Motor neuron (in vitro differentiated cells): ENCODE measurements around the gene EIF5. TPM values are rescaled to one million over a fixed set of nuclear protein-coding genes. Genes with fewer than 3 reads are reported as not detected.

Experiments
- ATAC-seq, 8 experiments: fragments of 200-7000 bp; cut with Tn5 transposase; replicated peaks in 6 of 8; 2 replicates each; pipeline ENCODE4 v1.8.0; 2021; ENCODE audit warnings: mild to moderate bottlenecking in 8 of 8, moderate library complexity in 8 of 8
- H3K27ac ChIP-seq, 2 donors: fragments of 250-450 bp; sonication (Bioruptor Pico); 2 replicates each; pipeline ENCODE4 v1.9.0; 2021; ENCODE audit warnings: antibody characterized with exemption in 2 of 2, mild to moderate bottlenecking in 2 of 2, moderate library complexity in 1 of 2
- H3K4me1 ChIP-seq, 2 donors: fragments of 250-450 bp; sonication (Bioruptor Pico); replicated peaks in 1 of 2; 2 replicates each; pipeline ENCODE4 v1.6.1; 2021; ENCODE audit warnings: antibody characterized with exemption in 2 of 2, mild to moderate bottlenecking in 2 of 2, moderate library complexity in 1 of 2
- H3K4me3 ChIP-seq, 5 donors: fragments of 250-450 bp; sonication (Bioruptor Pico); 2 replicates each; pipeline ENCODE4 v1.9.0; 2021; ENCODE audit warnings: antibody characterized with exemption in 5 of 5, mild to moderate bottlenecking in 5 of 5, moderate library complexity in 4 of 5
- WGBS, 10 experiments: fragments of 450-650 bp; shearing (Covaris generic); methylation state at CpG; one replicate each; pipeline ENCODE4 v1.0.0; 2022; 5-methylcytosine and 5-hydroxymethylcytosine counted together
- in situ Hi-C, 9 experiments: fragments of 400-800 bp; cut with MboI; loops; one replicate each; pipeline ENCODE4 v1.15.0; 2021; ENCODE audit warnings: low sequenced_read_pairs in 9 of 9, low pct_unique_long_range_greater_than_20kb in 2 of 9; ENCODE audit not compliant: unreplicated experiment in 9 of 9
- total RNA-seq, 8 experiments: library from RNA; unstranded; fragments of 300-600 nt; gene quantifications; 2 replicates each; pipeline versions ENCODE4 v1.2.3 to v1.2.4, GENCODE V29; 2022

Gene EIF5
- total RNA-seq, 8 experiments from 2014 or later = 86.5 to 192 (median 139) TPM

DNA sequence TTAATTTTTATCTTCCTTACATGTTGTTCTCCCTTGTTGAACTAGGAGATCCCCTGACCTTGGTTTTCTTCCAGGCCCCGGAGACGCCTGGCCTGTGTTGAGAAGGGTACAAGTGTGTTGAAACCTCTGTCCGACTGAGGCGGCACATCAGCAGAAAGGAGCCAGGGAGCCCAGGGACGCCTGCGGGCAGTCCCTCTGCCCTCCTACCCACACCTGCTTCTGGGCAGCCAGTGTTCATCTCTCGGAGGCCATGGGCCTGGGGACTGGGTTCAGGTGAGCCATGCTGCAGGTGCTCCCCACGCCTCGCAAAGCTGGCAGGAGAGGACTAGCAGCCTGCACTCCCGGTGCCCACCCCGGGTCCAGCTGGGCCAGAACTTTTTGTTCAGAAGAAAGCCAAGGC, 39.9 kb upstream of the EIF5 start:
- 72 to 100% (median 86%) methylated on average over 2 to 5 of the region's 11 CpGs; no CpG with 5 or more reads in 6 of the 10 experiments for WGBS, 10 experiments
- Histone ChIP-seq H3K4me1 (no peaks in the 10 kb centered on the region), H3K4me3 (no peak overlapping the region), H3K27ac (no peak overlapping the region)
- ATAC-seq = no peak
- in situ Hi-C loops = loop anchor here in 5 of 9 experiments (25.0 kb wide), 1 partner anchor 207 kb away; the partner anchor contains the start of genes EXOC3L4 (in 5 of the 5) and LBHD2 (in 5 of the 5)

GRCh38 chr14:103296007-103296406, 38.0 kb upstream of the EIF5 start:
- no peak overlapping the region for H3K27ac ChIP-seq
- peak in 2 of 8 experiments; percentile 72 to 75 for ATAC-seq
- no peaks in the 10 kb centered on the region for H3K4me1 ChIP-seq
- H3K4me3 ChIP-seq = no peak overlapping the region
- in situ Hi-C loops = loop anchor here in 5 of 9 experiments (25.0 kb wide), 1 partner anchor 209 kb away; the partner anchor contains the start of genes EXOC3L4 (in 5 of the 5) and LBHD2 (in 5 of the 5)

GRCh38 chr14:103296987-103297386, 37.0 kb upstream of the EIF5 start:
- in situ Hi-C loops = loop anchor here in 5 of 9 experiments (25.0 kb wide), 1 partner anchor 210 kb away; the partner anchor contains the start of genes EXOC3L4 (in 5 of the 5) and LBHD2 (in 5 of the 5)
- peak in 1 of 8 experiments; percentile 25 for ATAC-seq
- 35 to 80% (median 70%) methylated on average over 1 to 11 of the region's 12 CpGs; no CpG with 5 or more reads in 3 of the 10 experiments for WGBS, 10 experiments
- Histone ChIP-seq H3K4me1 (no peaks in the 10 kb centered on the region), H3K27ac (no peak overlapping the region), H3K4me3 (no peak overlapping the region)

DNA sequence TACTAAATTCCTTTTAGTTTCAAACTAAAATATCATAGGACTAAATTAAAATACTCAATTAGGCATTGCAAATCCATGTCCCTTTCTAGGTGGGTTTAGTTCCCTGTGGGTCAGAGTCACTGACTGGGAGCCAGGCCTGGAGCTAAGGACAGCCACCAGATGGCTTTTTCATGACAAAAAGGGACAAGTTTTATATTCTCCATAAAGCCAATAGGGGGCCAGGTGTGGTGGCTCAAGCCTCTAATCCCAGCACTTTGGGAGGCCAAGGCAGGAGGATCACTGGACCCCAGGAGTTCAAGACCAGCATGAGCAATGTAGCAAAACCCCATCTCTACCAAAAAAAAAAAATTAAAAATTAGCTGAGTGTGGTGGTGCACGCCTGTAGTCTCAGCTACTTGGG, 35.4 kb upstream of the EIF5 start:
- no peak overlapping the region for H3K4me3 ChIP-seq
- ATAC-seq = no peak
- no peak overlapping the region for H3K27ac ChIP-seq
- no peaks in the 10 kb centered on the region for H3K4me1 ChIP-seq
- in situ Hi-C loops = loop anchor here in 5 of 9 experiments (25.0 kb wide), 1 partner anchor 211 kb away; the partner anchor contains the start of genes EXOC3L4 (in 5 of the 5) and LBHD2 (in 5 of the 5)
- WGBS, 10 experiments = 71 to 89% methylated on average over 1 of the region's 1 CpG; no CpG with 5 or more reads in 8 of the 10 experiments

GRCh38 chr14:103301512-103302354, 32.3 kb upstream of the EIF5 start:
- ATAC-seq = no peak
- H3K27ac ChIP-seq = no peak overlapping the region
- no peak overlapping the region for H3K4me3 ChIP-seq
- no peaks in the 10 kb centered on the region for H3K4me1 ChIP-seq
- 60 to 100% (median 88%) methylated on average over 1 to 4 of the region's 11 CpGs; no CpG with 5 or more reads in 1 of the 10 experiments for WGBS, 10 experiments
- in situ Hi-C loops = no loop called here

GRCh38 chr14:103302966-103303365, 31.1 kb upstream of the EIF5 start:
- Histone ChIP-seq H3K4me1 (no peaks in the 10 kb centered on the region), H3K4me3 (no peak overlapping the region), H3K27ac (no peak overlapping the region)
- 29 to 100% (median 82%) methylated on average over 1 of the region's 1 CpG for WGBS, 10 experiments
- in situ Hi-C loops = no loop called here
- no peak for ATAC-seq

DNA sequence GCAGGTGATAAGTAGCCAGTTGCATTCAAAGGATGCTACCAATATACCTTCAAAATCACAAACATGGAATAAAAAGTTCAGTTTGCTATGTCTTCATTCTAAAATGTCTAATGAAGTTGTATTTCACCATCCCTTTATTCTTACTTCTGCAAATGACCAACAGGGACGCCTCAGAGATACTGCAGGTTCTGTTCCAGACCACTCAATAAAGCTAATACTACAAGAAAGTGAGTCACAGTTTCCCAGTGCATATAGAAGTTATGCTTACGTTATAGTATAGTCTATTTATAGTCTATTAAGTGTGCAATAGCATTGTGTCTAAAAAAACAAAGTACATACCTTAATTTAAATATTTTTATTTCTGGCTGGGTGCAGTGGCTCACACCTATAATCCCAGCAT, 29.3 kb upstream of the EIF5 start:
- ATAC-seq = no peak
- 0 to 80% (median 40%) methylated on average over 1 to 2 of the region's 2 CpGs; no CpG with 5 or more reads in 1 of the 10 experiments for whole genome bisulfite sequencing, 10 experiments
- H3K27ac ChIP-seq = no peak overlapping the region
- H3K4me3 ChIP-seq = no peak overlapping the region
- in situ Hi-C loops = no loop called here
- H3K4me1 ChIP-seq = no peaks in the 10 kb centered on the region

- Histone ChIP-seq H3K27ac (no peak overlapping the region), H3K4me3 (no peak overlapping the region), H3K4me1 (no peaks in the 10 kb centered on the region)
- ATAC-seq = peak in 1 of 8 experiments; percentile 61
- in situ Hi-C loops = no loop called here
- WGBS, 10 experiments = 50 to 100% (median 66%) methylated on average over 2 to 5 of the region's 10 CpGs; no CpG with 5 or more reads in 7 of the 10 experiments
These were observed 25.1 kb upstream of the EIF5 start for GRCh38 chr14:103308717-103309616.

GRCh38 chr14:103310576-103311095, 23.4 kb upstream of the EIF5 start:
- H3K4me1 ChIP-seq = no peaks in the 10 kb centered on the region
- no peak overlapping the region for H3K4me3 ChIP-seq
- H3K27ac ChIP-seq = no peak overlapping the region
- WGBS, 10 experiments = 60 to 100% (median 86%) methylated on average over 1 to 5 of the region's 12 CpGs; no CpG with 5 or more reads in 4 of the 10 experiments
- in situ Hi-C loops = no loop called here
- no peak for ATAC-seq

- WGBS, 10 experiments = 0 to 92% (median 77%) methylated on average over 1 to 23 of the region's 31 CpGs
- Histone ChIP-seq H3K27ac (no peak overlapping the region), H3K4me1 (no peaks in the 10 kb centered on the region), H3K4me3 (no peak overlapping the region)
- peak in 1 of 8 experiments; percentile 49 for ATAC-seq
- in situ Hi-C loops = no loop called here
These were observed 22.7 kb upstream of the EIF5 start for GRCh38 chr14:103311171-103311997.

DNA sequence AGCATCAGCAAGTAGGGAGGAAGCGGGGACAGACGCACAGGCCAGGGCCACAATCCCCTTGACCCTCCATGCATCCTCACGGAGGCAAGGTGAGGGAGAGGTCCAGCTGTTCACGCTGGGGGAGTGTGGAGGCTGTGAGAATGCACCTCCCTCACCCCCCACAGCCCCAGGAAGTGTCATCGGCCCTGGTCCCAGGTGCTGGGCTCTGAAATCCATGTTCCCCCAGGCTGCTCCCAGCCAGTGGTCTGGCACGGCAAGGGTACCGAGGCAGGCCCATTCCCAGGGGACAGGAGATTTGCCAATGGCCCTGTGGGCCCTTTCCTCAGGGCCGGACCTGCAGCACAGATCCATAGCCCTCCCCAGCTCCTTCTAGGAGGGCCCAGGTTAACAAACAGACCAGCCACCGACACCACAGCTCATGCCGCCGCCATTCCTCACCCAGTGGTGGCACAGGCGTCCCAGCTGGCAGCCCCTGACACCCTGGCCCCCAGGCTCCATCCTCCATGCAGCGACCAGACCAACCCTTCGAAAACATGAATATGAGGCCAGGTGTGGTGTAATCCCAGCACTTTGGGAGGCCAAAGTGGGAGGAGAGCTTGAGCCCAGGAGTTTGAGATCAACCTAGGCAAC, 21.9 kb upstream of the EIF5 start:
- no peak for ATAC-seq
- in situ Hi-C loops = no loop called here
- no peak overlapping the region for H3K4me3 ChIP-seq
- 60 to 90% (median 75%) methylated on average over 1 to 6 of the region's 14 CpGs; no CpG with 5 or more reads in 4 of the 10 experiments for WGBS, 10 experiments
- H3K4me1 ChIP-seq = no peaks in the 10 kb centered on the region
- H3K27ac ChIP-seq = no peak overlapping the region

DNA sequence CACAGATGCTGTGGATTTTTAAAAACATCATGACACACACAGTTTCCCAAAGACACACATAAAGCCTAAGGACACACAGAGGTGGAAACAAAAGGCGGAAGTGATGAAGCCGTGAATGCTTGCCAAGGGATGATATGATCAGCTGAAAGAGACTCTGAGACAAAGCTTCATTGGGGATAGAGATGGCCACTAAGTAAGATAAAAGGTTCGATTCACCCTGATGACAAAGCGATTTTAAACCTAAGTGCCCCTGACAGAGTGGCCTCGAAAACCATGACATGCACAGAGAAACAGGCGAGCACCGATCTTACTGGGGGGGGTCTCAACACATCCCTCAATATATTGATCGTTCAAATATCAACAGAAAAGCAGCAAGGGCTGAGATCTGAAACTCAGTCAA, 20.3 kb upstream of the EIF5 start:
- in situ Hi-C loops = no loop called here
- H3K4me1 ChIP-seq = no peaks in the 10 kb centered on the region
- no peak overlapping the region for H3K27ac ChIP-seq
- 0 to 100% (median 80%) methylated on average over 1 to 7 of the region's 8 CpGs for WGBS, 10 experiments
- no peak overlapping the region for H3K4me3 ChIP-seq
- no peak for ATAC-seq
